GM18499 (cell line): ENCODE results near the gene CBX4.

ENCODE experiments used
- ATAC-seq: cut with Tn5 transposase; IDR thresholded peaks from one replicate; pipeline ENCODE4 v1.9.1; 2021; ENCODE audit warnings: moderate number of reproducible peaks; ENCODE audit not compliant: insufficient read depth, unreplicated experiment

The CBX4 gene

DNA sequence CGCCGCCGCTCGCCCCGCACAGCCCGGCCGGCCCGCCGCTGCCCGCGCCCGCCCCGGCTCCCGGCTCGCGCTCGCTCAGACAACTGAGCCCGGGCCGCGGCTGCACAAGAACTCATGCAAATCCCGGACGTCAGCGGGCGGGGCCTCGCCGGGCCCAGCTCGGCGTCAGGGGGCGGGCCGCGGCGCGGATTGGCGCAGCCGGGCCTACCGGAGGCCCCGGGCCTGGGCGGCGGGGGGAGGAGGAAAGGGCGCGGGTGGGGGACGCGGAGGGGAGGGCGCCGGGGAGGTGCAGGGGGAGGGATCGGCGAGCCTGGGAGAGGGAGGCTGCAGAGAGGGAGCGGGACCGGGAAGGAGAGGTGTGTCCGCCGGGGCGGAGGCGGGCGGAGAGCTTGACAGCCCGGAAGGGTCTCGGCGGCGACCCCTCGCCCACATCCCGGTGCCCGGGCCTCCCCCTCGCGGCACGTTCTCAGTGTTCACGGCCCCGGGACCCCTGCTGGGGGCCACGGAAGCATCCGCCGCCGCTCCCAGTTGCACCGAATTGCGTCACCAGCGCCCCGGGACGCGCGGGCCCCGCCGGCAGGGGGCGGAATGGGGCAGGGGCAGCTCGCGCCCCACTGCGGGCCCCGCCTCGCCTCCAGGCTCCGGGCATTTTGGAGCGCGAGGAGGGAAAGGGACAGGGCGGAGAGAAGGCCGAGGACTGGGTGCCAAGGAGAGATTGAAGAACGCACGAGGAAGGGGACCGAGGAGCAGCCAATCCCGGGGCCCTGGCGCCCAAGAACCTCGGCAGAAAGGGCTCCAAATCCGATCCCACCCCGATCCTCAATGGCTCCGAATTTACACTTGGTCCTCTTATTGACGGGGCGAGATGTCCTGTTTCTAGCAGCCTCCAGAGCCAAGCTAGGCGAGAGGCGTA lies at the start of gene CBX4:
Gene CBX4 (minus strand): TSS at position 85 of the 913 bp plus-strand sequence. CDS start 189 bp downstream, outside the sequence.
- ATAC-seq = no peak

DNA sequence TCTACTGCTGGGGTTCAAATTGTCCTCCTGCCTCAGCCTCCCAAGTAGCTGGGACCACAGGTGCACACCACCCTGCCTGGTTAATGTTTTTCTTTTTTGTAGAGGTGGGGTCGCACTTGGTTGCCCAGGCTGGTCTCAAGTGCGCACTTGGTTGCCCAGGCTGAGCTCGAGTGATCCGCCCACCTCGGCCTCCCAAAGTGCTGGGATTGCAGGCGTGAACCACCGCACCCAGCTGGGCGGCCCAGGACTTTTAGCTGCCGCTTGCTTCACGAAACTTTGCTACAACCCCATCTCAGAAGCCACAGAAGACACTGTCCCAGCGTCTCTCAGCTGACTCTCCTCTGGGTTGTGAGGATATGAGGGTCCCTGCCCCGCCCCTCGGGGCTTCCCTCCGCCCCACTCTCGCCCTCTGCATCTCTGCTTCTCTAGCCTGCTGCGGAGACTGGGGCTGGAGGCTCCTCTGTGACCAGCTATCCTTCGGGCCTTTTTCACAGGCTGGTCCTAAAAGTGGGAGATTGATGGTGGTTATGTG lies 48.8 kb upstream of the CBX4 start:
- no peak for ATAC-seq

DNA sequence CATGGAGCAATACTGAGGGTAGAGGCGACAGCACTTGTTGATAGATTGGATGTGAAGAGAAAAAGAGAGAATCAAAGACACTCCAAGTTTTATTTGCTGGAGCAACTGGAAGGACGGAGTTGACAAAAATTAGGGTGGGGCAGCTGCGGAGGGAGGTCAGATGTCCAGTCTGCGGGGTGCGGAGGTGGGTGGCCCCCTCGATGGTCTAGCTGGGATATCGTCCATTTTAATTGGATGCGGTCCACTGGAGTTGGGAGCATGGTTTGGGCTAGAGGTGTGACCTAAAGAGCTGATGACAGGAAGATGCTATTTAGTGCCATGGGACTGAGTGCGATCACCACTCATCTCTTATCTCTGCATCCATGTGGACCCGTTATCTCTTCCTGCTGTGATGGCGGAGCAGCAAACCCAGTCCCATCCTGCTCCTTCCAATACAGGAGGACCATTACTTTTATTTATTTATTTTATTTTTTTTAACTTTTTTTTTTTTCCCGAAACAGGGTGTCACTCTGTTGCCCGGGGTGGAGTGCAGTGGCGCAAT lies 48.3 kb upstream of the CBX4 start:
- no peak for ATAC-seq

DNA sequence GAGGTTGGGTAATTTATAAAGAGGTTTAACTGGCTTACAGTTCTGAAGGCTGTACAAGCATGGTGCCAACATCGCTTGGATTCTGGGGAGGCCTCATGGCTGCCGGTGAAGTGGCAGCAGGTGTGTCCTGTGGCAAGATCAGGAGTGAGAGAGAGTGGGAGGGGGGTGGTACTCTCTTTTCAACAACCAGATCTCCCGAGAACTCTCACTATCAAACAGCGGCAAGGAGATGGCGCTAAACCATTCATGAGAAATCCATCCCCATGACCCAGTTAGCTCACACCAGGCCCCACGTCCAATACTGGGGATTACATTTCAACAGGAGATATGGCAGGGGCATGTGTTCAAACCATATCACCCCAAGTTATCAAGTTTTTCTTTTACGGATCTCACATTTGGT lies 44.0 kb upstream of the CBX4 start:
- no peak for ATAC-seq

DNA sequence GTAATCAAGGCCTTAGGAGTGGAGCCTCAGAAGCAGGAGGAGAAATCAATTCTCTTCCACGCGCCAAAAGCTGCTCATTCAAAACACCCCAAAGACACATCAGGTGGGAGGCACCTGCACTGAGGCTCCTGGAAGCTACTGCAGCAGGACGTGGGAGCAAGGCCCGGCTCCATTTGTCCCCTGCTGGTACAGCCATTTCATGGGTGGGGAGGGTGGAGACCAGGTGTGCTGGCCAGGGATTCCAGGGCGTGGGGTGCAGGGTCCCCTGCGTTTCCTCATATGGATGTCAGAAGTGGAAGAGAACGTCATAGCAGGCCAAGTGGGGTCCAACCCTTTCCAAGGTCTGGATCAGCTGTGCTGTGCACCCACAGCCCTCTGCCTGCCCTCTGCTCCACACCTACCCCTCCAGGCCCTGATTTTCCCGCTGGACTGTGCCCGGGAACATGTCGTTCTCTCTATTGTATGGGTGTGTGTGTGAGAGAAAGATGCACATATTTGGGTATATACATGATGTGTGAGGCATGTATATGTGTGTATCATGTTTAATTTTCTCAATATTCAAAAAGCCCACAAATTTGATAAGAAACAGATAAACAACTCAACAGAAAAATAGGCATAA lies 39.2 kb upstream of the CBX4 start:
- ATAC-seq = no peak

DNA sequence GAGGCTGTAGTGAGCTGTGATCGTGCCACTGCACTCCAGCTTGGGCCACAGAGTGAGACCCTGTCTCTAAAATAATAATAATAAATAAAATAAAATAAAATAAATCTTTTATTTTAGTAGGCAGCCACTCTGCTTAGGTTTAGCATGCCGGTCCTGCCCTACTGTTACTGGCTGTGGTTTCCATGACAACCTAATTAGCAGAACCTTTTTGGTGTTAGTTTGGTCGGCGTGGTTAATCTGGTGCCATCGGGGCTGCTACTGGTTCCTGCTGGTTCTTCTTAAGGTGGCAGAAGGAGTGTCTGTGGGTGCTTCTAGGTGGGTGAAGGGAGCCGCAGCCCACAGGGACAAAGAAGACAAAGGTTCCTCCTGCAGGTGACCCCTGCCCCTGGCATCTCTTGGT lies 37.8 kb upstream of the CBX4 start:
- no peak for ATAC-seq

DNA sequence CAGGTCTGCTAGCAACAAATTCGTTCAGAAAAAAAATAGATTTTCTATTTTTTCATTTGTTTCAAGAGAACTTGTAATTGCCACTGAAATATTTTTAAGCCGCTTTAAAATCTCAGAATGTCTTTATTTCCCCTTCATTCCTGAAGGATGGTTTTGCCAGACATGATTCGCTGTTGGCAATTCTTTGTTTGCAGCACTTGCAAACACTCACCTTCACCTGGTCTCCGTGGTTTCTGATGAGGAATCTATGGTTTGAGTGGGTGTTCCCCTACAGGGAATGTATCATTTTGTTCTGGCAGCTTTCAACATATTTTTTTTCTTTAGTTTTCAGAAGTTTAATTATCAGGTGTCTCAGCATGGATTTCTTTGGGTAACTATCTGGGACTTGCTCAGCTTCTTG lies 36.3 kb upstream of the CBX4 start:
- no peak for ATAC-seq

DNA sequence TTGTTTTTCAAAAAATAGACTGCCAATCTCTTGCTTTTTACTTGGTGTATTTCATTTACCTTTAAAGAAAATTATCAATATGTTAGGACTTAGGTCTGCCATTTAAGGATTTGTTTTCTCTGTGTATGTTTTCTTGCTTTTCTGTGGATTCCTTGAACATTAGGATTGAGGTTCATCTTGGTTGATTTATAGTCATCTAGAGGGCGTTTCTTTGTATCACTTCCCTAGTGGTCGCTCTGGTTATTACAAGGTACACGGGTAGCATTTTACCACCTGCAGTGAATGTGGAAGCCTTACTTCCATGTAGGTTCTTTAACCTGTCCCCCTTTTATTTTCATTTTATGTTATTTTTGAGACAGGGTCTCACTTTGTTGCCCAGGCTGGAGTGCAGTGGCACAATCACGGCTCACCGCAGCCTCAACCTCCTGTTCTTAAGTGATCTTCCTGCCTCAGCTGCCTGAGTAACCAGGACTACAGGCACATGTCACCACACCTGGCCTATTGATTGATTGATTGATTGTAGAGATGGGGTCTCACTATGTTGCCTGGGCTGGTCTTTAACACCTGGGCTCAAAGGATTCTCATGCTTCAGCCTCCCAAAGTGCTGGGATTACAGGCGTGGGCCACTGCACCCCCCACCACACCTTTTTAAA lies 35.2 kb upstream of the CBX4 start:
- ATAC-seq = no peak

DNA sequence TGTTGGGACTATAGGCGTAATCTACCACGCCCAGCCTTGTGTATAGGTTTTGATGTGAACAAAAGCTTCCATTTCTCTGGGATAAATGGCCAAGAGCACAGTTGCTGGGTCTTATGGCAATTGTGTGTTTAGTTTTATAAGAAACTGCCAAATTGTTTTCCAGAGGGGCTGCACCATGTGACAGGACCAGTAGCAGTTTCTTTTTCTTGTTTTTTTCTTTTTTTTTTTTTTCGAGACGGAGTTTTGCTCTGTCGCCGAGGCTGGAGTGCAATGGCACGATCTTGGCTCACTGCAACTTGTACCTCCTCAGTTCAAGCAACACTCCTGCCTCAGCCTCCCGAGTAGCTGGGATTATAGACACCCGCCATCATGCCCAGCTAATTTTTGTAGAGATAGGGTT lies 34.3 kb upstream of the CBX4 start:
- no peak for ATAC-seq

DNA sequence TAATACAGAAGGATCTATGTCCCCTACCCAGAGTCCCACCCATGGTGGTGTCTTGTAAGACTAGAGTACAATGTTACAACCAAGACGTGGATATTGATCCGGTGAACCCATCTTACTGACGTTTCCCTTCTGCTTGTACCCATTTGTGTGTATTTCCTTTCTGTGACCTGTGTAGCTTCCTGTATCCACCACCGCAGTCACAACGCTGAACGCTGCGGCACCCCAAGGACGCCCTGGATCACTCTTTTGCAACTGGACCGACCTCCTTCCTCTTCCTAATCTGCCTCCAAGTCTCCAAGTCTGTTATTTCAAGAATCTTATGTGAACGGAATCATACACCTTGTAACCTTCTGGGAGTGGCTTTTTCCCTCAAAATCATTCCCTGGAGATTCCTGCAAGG lies 33.5 kb upstream of the CBX4 start:
- ATAC-seq = no peak

DNA sequence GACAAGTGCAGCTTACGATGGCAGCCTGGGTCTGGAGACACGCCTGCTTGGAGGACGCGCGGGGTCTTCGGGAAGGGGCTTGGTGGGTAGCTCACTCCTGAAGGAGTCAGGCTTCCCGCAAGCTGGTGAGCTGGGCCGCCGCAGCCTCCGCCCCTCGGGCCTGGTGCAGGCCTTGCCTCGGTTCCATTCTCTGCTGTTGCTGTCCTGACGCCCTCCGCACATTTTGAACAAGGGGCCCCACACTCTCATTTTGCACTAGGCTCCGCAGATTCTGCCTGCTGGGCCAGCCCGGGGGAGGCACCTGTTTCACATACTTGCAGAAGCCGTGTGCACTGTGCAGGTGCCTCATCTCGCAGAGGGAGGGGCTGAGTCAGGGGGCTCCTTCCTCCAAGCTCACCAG lies 31.9 kb upstream of the CBX4 start:
- ATAC-seq = no peak

DNA sequence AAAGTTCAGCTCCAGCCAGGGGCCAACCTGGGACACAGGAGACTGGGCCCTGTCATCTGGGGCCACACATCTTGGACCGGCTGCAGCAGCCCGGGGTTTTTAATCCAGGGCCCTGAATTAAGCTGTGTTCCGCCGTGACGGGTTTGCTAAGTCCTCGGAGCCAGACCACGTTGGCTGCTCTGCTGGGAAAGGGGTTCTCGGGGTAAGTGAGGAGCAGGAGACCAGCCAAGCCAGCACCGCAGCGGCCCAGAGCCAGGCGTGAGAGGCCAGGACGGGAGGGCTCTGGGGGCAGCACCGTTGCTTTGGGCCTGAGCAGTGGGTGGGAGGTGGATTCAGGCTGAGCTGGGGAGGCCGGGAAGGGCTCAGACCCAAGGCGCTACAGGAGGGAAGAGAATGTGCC lies 31.3 kb upstream of the CBX4 start:
- ATAC-seq = no peak

DNA sequence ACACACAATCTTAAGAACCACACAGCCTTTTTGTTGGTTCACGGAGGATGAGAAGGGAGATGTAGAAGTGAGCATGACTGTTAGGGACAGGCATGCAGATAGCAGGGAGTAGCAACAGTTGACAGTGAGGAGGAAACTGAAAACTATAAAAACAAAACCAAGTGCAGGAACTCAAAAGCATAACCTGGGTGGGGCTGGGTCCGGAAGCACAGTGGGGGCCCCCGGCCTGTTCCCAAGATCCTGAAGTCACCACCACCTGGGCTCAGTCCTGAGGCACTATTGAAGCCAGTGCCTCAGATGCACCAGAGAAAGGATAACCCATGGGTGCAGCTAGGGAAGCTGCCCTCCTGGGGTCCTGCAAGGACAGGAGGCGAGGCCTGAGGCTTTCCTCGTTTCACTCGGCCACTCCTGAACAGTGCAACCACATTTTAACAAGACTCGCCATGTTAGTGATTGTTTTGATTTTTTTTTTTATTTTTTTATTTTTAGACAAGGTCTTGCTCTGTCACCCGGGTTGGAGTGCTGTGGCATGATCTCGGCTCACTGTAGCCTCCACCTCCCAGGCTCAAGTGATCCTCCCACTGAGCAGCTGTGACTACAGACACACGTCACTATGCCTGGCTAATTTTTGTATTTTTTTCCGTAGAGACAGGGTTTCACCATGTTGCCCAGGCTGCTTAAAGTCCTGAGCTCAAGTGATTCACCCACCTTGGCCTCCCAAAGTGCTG lies 27.7 kb upstream of the CBX4 start:
- ATAC-seq = no peak

DNA sequence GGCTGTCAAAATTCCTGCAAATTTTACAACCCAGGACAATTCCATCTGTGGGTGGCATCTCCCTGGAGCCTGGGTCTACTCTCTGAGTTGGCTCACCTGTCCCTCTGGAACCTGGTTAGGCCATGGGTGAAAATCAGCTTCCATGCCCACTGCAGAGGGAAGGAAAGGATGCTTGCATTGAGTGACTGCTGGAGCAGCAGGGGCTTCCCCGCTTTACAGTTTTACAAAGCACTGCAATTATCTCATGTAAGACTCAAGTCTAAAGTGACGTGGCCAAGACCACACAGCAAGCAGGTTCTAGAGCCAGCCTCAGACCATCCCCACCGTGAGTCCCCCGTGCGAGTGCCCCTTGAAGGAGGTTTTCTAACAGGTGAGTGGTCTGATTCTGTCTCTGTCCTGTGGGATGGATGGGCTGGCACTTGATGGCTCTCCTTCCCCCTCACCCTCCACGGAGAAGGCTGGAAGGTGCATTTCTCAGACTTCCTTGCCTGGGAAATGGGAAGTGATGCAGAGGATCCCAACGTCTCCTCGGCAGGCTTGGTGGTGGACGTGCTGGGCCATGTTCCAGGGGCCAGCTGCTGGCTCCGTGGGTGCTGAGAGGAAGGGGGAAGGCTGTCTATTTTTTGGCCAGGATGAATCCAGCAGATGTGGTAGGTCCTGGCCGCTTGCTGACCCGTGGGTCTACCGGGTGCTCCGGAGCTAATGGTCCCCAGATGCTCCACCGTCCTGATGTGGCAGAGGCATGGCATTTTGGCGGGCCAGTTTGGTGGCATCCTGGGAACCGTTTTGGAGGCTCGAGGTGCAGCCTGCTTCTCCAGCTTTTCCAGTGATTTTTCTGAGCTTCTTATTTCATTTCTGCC lies 26.3 kb upstream of the CBX4 start:
- no peak for ATAC-seq

DNA sequence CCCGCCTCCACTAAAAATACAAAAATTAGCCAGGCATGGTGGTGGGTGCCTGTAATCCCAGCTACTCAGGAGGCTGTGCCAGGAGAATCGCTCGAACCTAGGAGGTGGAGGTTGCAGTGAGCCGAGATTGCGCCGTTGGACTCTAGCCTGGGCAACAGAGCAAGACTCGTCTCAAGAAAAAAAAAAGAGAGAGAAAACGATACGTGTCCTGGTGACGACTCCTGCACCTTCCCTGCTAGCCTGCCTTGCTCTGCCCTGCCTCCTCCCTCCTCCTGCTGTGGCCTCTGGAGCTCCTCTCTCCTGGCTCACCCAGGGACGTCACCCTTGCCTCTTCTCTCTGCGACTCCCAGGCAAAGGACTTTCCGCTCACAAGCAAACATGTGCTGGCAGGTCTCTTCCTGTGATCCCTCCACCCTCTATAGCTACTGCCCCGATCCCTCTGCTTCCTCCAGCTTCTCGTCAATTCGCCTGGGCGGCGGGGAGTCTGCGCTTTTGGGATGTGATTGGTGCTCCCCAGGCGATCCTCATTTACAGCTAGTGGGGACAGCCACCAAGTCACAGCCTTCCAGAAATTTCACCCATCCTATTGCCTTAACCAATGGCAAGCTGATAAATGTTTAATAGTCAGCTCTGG lies 25.5 kb upstream of the CBX4 start:
- ATAC-seq = no peak

DNA sequence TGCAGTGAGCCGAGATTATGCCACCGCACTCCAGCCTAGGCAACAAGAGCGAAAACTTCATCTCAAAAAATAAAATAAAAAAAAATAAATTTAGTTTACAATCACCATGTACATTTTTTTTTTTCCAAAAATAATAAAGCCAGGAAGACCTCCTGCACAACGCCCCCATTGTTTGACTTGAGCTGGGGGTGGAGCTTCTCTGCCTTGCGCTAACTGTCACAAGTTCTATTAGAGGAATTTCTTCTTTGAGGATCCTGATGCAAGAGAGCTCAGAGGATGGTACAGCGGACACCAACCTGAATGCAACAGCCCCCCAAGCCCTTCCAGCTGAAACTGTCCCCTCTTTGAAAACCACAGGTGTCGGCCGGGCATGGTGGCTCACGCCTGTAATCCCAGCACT lies 24.9 kb upstream of the CBX4 start:
- no peak for ATAC-seq

DNA sequence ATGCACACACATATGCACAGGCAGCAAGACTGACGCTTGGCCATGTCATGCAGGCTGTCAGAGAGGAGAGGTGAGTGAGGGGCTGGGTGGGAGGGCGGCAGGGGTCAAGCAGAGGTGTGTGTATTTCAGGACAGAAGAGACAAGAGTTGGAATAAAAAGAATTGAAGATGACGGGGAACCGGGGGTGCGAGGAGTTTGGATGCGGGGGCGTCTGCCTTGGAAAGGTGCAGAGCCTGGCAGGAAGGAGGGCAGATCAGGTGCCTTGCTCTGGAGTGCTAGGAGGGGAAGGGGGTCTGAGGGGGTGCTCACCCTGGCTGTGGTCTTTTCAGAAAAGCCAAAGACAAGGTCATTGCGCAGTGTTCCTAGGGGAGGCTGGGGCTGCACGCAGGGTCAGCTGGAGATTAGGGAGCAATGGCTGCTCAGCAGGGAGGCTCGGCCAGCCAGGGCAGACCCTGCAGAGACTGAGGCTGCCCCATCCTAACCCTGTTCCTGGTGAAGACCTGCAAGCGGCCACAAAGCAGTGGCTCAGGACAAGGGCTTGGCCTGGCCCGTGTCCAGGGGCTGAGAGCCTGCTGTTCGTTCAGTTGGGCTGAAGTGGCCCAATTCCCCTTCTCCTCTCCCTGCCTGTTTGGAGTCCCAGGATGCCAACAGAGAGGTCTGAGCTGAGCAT lies 23.7 kb upstream of the CBX4 start:
- no peak for ATAC-seq

DNA sequence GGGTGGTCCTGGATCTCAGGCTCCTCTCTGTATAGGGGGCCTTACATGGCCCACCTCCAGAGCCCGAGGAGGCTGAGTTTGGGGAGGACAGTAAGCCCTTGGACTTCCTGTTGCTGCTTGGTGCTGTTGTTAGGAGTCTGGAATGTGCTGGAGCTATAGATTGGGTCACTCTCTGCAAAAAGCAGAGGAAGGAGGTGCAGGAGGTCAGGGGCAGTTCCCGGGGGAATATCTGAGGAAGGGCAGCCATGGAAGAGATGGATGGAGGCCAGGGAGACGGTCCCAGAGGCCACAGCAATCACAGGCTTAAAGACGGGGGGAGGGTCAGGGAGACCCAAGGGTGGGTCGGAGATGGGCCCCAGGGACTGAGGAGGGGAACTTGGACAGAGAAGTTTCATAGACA lies 23.0 kb upstream of the CBX4 start:
- no peak for ATAC-seq
